GM10266 (cell line): Measurements from ENCODE around the gene MRPL19.

Experiments used
- DNase-seq: peaks from one replicate; pipeline ENCODE4 v3.0.0; 2012; ENCODE audit errors: extremely low spot score
- TF ChIP-seq, protein P1 (sequence below): IDR thresholded peaks from 2 replicates; pipeline ENCODE4 v1.5.1; 2012; ENCODE audit warnings: mild to moderate bottlenecking, low read depth; ENCODE audit not compliant: control insufficient read depth, insufficient read depth; ENCODE audit errors: missing control alignments

The MRPL19 gene

DNA sequence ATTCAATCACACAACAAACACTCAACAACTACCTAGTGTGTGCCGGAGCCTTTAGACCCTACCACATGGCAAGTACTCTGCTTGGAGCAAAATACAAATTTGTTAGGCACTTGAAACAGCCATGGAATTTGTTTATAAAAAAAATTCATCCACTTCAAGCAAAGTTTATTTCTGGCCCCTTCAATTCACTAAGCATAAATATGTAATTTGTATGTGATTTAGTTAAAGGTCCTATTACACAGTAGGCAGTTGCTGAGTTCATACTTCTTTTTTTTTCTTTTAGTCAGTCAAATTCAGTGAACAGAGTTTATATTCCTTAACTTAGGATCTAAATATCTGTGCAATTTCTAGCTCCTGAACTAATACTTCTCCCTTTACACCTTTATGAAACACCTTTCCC is 41.6 kb downstream of the MRPL19 start:
- TF ChIP-seq, protein P1, sequence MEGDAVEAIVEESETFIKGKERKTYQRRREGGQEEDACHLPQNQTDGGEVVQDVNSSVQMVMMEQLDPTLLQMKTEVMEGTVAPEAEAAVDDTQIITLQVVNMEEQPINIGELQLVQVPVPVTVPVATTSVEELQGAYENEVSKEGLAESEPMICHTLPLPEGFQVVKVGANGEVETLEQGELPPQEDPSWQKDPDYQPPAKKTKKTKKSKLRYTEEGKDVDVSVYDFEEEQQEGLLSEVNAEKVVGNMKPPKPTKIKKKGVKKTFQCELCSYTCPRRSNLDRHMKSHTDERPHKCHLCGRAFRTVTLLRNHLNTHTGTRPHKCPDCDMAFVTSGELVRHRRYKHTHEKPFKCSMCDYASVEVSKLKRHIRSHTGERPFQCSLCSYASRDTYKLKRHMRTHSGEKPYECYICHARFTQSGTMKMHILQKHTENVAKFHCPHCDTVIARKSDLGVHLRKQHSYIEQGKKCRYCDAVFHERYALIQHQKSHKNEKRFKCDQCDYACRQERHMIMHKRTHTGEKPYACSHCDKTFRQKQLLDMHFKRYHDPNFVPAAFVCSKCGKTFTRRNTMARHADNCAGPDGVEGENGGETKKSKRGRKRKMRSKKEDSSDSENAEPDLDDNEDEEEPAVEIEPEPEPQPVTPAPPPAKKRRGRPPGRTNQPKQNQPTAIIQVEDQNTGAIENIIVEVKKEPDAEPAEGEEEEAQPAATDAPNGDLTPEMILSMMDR = no peak
- DNase-seq = no peak

GRCh38 chr2:75698918-75699317 is 52.3 kb downstream of the MRPL19 start:
- TF ChIP-seq, protein P1 = no peak
- DNase-seq = no peak

- no peak for DNase-seq
- TF ChIP-seq, protein P1 = no peak
Observed at GRCh38 chr2:75702593-75702992, 56.0 kb downstream of the MRPL19 start.

DNA sequence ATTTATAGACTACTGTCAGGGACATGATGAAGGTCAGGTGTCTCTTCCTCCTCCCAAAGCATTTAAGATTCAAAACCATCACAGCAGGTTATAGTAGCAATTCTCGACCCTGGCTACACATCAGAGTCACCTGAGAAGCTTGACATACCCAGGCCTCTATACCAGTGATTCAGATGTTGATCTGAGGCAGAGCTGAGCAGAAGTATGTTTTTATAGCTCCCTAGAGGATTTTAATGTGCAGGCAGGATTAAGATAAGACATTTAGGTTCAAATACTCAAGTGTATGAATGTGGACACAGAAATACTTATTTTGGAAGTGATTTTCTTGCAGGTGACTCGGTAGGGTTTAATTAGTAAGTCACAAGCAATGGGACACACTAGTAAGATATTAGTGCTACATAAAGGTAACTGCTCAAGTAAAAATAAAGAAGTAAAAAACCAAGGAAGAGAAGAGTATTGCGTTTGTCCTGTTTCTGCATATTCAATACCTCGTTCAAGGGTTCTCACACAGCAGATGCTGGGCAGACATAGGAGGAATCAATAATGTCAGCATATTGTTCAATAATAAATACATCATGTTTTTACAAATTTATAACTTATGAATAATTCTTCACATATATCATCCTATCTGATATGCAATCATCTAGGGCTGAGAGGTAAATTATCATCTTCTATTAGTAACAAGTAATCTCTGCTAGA is 57.2 kb downstream of the MRPL19 start:
- no peak for DNase-seq
- TF ChIP-seq, protein P1 = no peak

DNA sequence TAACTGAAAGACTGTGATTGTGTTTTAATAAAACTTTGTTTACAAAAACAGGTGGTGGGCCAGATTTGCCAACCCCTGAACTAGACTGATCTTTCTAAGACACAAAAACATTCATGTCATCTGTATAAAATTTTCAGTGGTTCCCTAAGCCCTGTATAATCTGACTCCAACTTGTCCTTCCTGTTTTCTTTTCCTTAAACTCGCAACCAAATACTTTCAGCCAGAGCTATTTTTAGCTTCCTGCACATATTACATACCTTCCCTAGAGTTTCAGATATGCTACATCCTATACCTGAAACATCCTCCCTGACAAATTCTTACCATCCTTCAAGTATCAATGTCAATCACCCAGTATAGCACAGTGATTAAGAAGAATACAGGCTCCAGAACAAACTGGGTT is 59.3 kb downstream of the MRPL19 start:
- TF ChIP-seq, protein P1 = no peak

DNA sequence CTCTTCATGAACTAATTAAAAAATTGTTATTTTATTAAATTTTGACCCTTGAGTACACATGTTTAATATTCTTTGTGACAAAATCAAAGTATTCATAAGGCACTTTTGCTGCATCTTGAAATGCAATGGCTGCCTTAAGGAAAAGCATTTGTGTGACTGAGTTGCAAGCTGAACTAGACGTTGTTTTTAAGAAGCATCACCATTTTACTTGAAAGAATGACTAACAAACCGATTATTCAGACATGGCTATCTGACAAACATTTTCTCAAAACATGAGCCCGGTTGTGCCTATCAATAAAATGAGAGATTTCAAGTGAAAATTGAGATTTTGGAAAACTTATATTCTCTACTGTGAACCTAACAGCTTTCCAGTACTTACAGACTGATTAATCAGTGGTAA is 61.3 kb downstream of the MRPL19 start:
- TF ChIP-seq, protein P1 = no peak
- no peak for DNase-seq

More for the DNA sequence above, 59.3 kb downstream of the MRPL19 start:
- no peak for DNase-seq

- DNase-seq = no peak
- TF ChIP-seq, protein P1 = no peak
Observed at GRCh38 chr2:75709297-75709696, 62.7 kb downstream of the MRPL19 start.
